HepG2 (cell line): ENCODE data around the gene DHX16. TPM values are rescaled to one million over a fixed set of nuclear protein-coding genes. Genes with fewer than 3 reads are reported as not detected.

Experiments used
- ESRRA ChIP-seq: sonication (generic); formaldehyde crosslinking; IDR thresholded peaks from 2 replicates; pipeline ENCODE4 v1.5.1; 2020; ENCODE audit warnings: mild to moderate bottlenecking, low read depth, missing genetic modification reagents
- ETS1 ChIP-seq: sonication (generic); formaldehyde crosslinking; IDR thresholded peaks from 2 replicates; pipeline ENCODE4 v1.4.0; 2020; ENCODE audit warnings: missing genetic modification reagents
- FOXA1 ChIP-seq, 2 experiments: fragments of 450-650 bp in 1 of 2; sonication (generic) in 1 of 2; formaldehyde crosslinking in 1 of 2; IDR thresholded peaks; 2 replicates each; pipeline versions ENCODE4 v1.4.0 to v1.6.1; 2016 to 2020; ENCODE audit warnings: missing genetic modification reagents in 1 of 2
- GLI4 ChIP-seq: sonication (generic); formaldehyde crosslinking; IDR thresholded peaks from 2 replicates; pipeline ENCODE4 v1.5.1; 2020; ENCODE audit warnings: missing genetic modification reagents, mild to moderate bottlenecking, moderate library complexity, borderline replicate concordance
- HOXD1 ChIP-seq: sonication (generic); formaldehyde crosslinking; IDR thresholded peaks from 2 replicates; pipeline ENCODE4 v1.5.0; 2020; ENCODE audit warnings: missing genetic modification reagents
- IRF9 ChIP-seq: sonication (generic); formaldehyde crosslinking; IDR thresholded peaks from 2 replicates; pipeline ENCODE4 v1.8.0; 2022; ENCODE audit warnings: missing genetic modification reagents, mild to moderate bottlenecking, borderline replicate concordance
- PHB2 ChIP-seq: fragments of 450-650 bp; IDR thresholded peaks from 2 replicates; pipeline ENCODE4 v1.6.1; 2018; ENCODE audit not compliant: partially characterized antibody
- RARA ChIP-seq: IDR thresholded peaks from 2 replicates; pipeline ENCODE4 v1.6.1; 2016; ENCODE audit warnings: missing genetic modification reagents, missing compliant biosample characterization
- RBM39 ChIP-seq: fragments of 200-400 bp; formaldehyde crosslinking; IDR thresholded peaks from one replicate; pipeline ENCODE4 v1.6.1; 2018; ENCODE audit warnings: antibody characterized with exemption, mild to moderate bottlenecking, low read depth, low read length; ENCODE audit not compliant: poor library complexity, severe bottlenecking
- RCOR2 ChIP-seq: IDR thresholded peaks from 2 replicates; pipeline ENCODE4 v1.6.1; 2016; ENCODE audit warnings: missing biosample characterization, missing genetic modification reagents
- TCF7 ChIP-seq: sonication (generic); IDR thresholded peaks from 2 replicates; pipeline ENCODE4 v1.6.1; 2016; ENCODE audit warnings: antibody characterized with exemption, low read depth
- ZBTB37 ChIP-seq: sonication (generic); formaldehyde crosslinking; IDR thresholded peaks from 2 replicates; pipeline ENCODE4 v1.4.0; 2020; ENCODE audit warnings: mild to moderate bottlenecking, missing genetic modification reagents
- ZFAT ChIP-seq: sonication (generic); formaldehyde crosslinking; conservative IDR thresholded peaks from 2 replicates; pipeline ENCODE4 v1.8.1; 2023; ENCODE audit warnings: missing genetic modification reagents, inconsistent platforms
- ZFYVE20 ChIP-seq: sonication (generic); formaldehyde crosslinking; IDR thresholded peaks from 2 replicates; pipeline ENCODE4 v1.8.0; 2023; ENCODE audit warnings: low read depth, mild to moderate bottlenecking, moderate library complexity, missing genetic modification reagents, borderline replicate concordance
- ZMAT5 ChIP-seq: sonication (generic); formaldehyde crosslinking; IDR thresholded peaks from 2 replicates; pipeline ENCODE4 v1.5.0; 2020; ENCODE audit warnings: mild to moderate bottlenecking, low read depth, missing genetic modification reagents, borderline replicate concordance
- ZNF629 ChIP-seq: sonication (generic); formaldehyde crosslinking; conservative IDR thresholded peaks from 2 replicates; pipeline ENCODE4 v1.5.0; 2020; ENCODE audit warnings: missing genetic modification reagents
- ZNF841 ChIP-seq: sonication (generic); formaldehyde crosslinking; IDR thresholded peaks from 2 replicates; pipeline ENCODE4 v1.8.1; 2023; ENCODE audit warnings: missing genetic modification reagents, borderline replicate concordance
- ZSCAN29 ChIP-seq: sonication (generic); formaldehyde crosslinking; conservative IDR thresholded peaks from 2 replicates; pipeline ENCODE4 v1.4.0; 2020; ENCODE audit warnings: mild to moderate bottlenecking, missing genetic modification reagents
- ZSCAN5A ChIP-seq: sonication (generic); formaldehyde crosslinking; IDR thresholded peaks from 2 replicates; pipeline ENCODE4 v1.8.0; 2022; ENCODE audit warnings: mild to moderate bottlenecking, missing genetic modification reagents, borderline replicate concordance
- polyA plus RNA-seq, 8 experiments: library from polyadenylated mRNA; depleted of rRNA in 3 of 8; stranded (reverse) in 7 of 8; unstranded in 1 of 8; fragments of >200 nt; fragmentation: Illumina TruSeq in 4 of 8; extraction: Trizol in 4 of 8; gene quantifications; 2 replicates each; pipeline versions ENCODE4 v1.2.1 to v1.2.3, GENCODE V29; 2011 to 2016; ENCODE audit warnings: low read depth in 4 of 8, missing spikeins in 1 of 8, mixed read lengths in 1 of 8; ENCODE audit not compliant: insufficient read depth in 1 of 8
- total RNA-seq, 5 experiments: library from RNA; depleted of rRNA; stranded (reverse); fragments of >200 nt; fragmentation: Illumina TruSeq; extraction: Trizol; gene quantifications; 2 replicates each; pipeline ENCODE4 v1.2.3, GENCODE V29; 2016; ENCODE audit warnings: low read depth in 1 of 5

Gene DHX16
- total and polyA plus RNA-seq, 2 of the 13 experiments (the other 11 are each of a cell fraction or from before 2014, with no cell fraction given), result 57.0 to 58.5 TPM

GRCh38 chr6:30717129-30717844 is 44.5 kb upstream of the DHX16 start, which contains the start of gene MDC1 (continued):
- TF ChIP-seq IRF9 (CRISPR knock-in tag), result peak; percentile 65
- no peak; the same call in 1 of the 2 replicates for TF ChIP-seq ZFYVE20
- no peak for TF ChIP-seq ZMAT5 (CRISPR knock-in tag)
- TF ChIP-seq ZSCAN29, result peak; percentile 95
- TF ChIP-seq ZBTB37 (CRISPR knock-in tag), result no peak
- TF ChIP-seq PHB2, result no peak
- TF ChIP-seq ZSCAN5A (CRISPR knock-in tag), result peak; percentile 93
- TF ChIP-seq ETS1 (CRISPR knock-in tag), result no peak
- TF ChIP-seq ZFAT, result no peak
- TF ChIP-seq RCOR2, result peak; percentile 29; the same call in 1 of the 2 replicates
- peak; percentile 42; the same call in 1 of the 2 replicates for TF ChIP-seq ZNF629
- no peak; the same call in 1 of the 2 replicates for TF ChIP-seq TCF7
- TF ChIP-seq RBM39, result peak; percentile 54
- peak; percentile 78 for TF ChIP-seq ESRRA (CRISPR knock-in tag)
- TF ChIP-seq GLI4 (CRISPR knock-in tag), result peak; percentile 71; the same call in 1 of the 2 replicates
- TF ChIP-seq RARA, result peak; percentile 64
- TF ChIP-seq ZNF841, result peak; percentile 89; the same call in 1 of the 2 replicates
- TF ChIP-seq HOXD1 (CRISPR knock-in tag), result no peak
- no peak for TF ChIP-seq FOXA1 (IDR thresholded peaks at IDR 0.05)
- TF ChIP-seq FOXA1 (CRISPR knock-in tag; IDR thresholded peaks at IDR 0.05), result peak; percentile 57; the same call in 1 of the 2 replicates
